Dendritic cell treated with granulocyte-macrophage colony-stimulating factor and Interleukin-4, amounts not matched to agents 40 ng/mL and 50 ng/mL, for 4 days (primary cell): ENCODE data around the gene GPS1.

Experiments
- H3K27ac Mint-ChIP-seq: one replicate; pipeline ENCODE4 v1.8.0; 2022; ENCODE audit warnings: mild to moderate bottlenecking, mixed read lengths
- H3K27me3 Mint-ChIP-seq: one replicate; pipeline ENCODE4 v1.8.0; 2022; ENCODE audit warnings: mild to moderate bottlenecking, mixed read lengths
- H3K36me3 Mint-ChIP-seq: one replicate; pipeline ENCODE4 v1.8.0; 2022; ENCODE audit warnings: low read depth, mixed read lengths
- H3K4me1 Mint-ChIP-seq: one replicate; pipeline ENCODE4 v1.8.0; 2022; ENCODE audit warnings: low read depth, mixed read lengths
- H3K4me3 Mint-ChIP-seq: one replicate; pipeline ENCODE4 v1.8.0; 2022; ENCODE audit warnings: mild to moderate bottlenecking, moderate library complexity, mixed read lengths
- H3K9me3 Mint-ChIP-seq: one replicate; pipeline ENCODE4 v1.8.0; 2022; ENCODE audit warnings: mixed read lengths
- intact Hi-C: fragments of 100-400 bp; cut with micrococcal nuclease; formaldehyde crosslinking; loops from one replicate; pipeline ENCODE4 v1.15.0; 2022

The GPS1 gene

GRCh38 chr17:82059272-82060000 is 7.7 kb downstream of the GPS1 start:
- H3K4me3 Mint-ChIP-seq = no peak overlapping the region

DNA sequence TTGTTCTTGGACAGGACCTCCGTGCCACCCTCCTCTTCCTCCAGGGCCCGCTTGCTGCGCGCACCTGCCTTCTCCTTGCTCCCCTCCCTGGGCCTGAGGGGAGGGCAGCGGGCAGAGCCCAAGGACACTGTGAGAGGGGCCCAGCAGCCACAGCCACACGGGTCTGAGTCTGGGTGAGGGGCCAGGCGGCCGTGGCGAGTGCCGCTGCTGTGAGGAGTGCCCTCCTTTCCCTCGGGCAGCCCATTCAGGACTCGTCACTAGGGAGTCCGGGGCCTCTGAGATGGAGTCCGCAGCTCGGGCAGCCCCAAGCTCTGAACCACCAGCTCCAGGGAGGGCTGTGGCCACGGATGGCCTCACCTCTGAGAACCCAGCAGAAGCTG is 8.3 kb downstream of the GPS1 start:
- no peaks in the 10 kb centered on the region for H3K27me3 Mint-ChIP-seq
- H3K36me3 Mint-ChIP-seq = peaks cover 91% of the 10 kb centered on the region
- H3K9me3 Mint-ChIP-seq = no peaks in the 10 kb centered on the region
- H3K27ac Mint-ChIP-seq = no peak overlapping the region
- intact Hi-C loops = no loop called here
- H3K4me3 Mint-ChIP-seq = no peak overlapping the region
- H3K4me1 Mint-ChIP-seq = peaks cover 12% of the 10 kb centered on the region

More at GRCh38 chr17:82059272-82060000, 7.7 kb downstream of the GPS1 start:
- Mint-ChIP-seq H3K27me3 (no peaks in the 10 kb centered on the region), H3K4me1 (peaks cover 7% of the 10 kb centered on the region), H3K27ac (no peak overlapping the region), H3K9me3 (no peaks in the 10 kb centered on the region), H3K36me3 (peaks cover 96% of the 10 kb centered on the region)
- intact Hi-C loops = no loop called here

DNA sequence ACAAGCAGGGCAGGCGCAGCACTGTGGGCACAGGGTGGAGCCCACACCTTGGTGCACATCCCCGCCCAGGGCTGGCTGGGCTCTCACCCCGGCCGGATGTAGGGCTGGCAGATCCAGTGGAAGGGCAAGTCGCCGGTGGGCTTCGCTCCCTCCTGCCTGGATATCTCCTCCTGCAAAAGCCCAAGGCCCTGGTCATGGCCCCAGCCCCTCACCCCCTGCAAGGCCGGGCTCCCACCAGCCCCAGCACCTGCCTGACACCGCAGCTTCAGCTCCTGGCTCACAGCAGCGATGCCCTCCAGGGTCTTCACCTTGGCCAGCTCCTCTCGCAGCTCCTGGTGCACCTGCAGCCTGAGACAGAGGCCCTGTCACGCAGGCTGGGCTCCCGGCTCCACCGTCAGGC is 8.9 kb downstream of the GPS1 start:
- Mint-ChIP-seq H3K27me3 (no peaks in the 10 kb centered on the region), H3K4me3 (no peak overlapping the region), H3K27ac (no peak overlapping the region), H3K36me3 (peaks cover 84% of the 10 kb centered on the region), H3K9me3 (no peaks in the 10 kb centered on the region), H3K4me1 (peaks cover 12% of the 10 kb centered on the region)
- intact Hi-C loops = no loop called here

GRCh38 chr17:82061047-82061925 is 9.6 kb downstream of the GPS1 start:
- H3K27me3 Mint-ChIP-seq = no peaks in the 10 kb centered on the region
- no peak overlapping the region for H3K27ac Mint-ChIP-seq
- H3K4me1 Mint-ChIP-seq = peaks cover 18% of the 10 kb centered on the region
- intact Hi-C loops = no loop called here
- H3K4me3 Mint-ChIP-seq = no peak overlapping the region
- peaks cover 78% of the 10 kb centered on the region for H3K36me3 Mint-ChIP-seq
- H3K9me3 Mint-ChIP-seq = no peaks in the 10 kb centered on the region

DNA sequence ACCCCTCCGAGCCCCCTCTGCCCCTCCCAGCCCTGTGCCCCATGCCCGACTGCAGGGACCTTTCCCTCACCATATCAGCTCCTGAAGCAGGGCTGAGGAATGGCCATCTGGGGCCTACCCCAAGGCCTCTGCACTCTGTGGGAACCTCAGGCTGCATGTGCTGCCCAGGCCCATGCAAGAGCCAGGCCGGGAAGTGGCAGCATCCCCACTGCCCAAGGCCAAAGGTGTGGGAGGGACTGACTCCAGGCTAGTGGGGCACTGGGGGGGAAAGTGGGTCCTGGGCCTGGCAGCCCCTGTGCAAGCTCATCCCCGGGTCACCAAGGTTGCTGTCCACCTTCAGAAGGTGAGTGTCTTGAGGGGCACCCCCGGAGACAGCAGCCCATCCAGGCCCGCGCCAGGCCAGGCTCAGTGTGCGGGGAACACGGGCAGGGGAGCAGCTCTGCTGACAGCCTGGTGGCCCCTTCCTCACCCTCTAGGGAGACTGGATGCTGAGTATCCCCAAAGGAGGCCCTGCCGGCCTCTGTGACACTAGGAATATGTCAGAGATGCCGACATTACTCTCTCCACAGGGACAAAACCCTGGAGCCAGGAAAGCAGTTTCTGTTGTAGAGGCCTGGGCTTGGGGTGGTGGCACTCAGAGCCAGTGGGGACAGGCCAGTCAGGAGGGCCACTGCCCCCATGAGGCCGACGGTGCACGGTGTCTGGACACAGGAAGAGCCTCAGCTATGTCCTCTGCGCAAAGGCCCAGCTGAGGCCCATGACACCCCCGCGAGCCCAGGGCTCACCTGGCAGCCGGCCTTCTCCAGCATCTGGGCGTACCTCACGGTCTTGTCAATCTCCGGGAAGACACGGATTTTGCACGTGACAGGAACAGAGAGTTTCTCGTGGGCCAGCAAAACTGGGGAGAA is 10.6 kb downstream of the GPS1 start:
- Mint-ChIP-seq H3K9me3 (no peaks in the 10 kb centered on the region), H3K27ac (no peak overlapping the region), H3K4me1 (peaks cover 19% of the 10 kb centered on the region), H3K27me3 (no peaks in the 10 kb centered on the region), H3K4me3 (no peak overlapping the region), H3K36me3 (peaks cover 67% of the 10 kb centered on the region)
- intact Hi-C loops = no loop called here

- Mint-ChIP-seq H3K27me3 (no peaks in the 10 kb centered on the region), H3K36me3 (peaks cover 61% of the 10 kb centered on the region), H3K27ac (no peak overlapping the region), H3K4me1 (peaks cover 19% of the 10 kb centered on the region), H3K4me3 (no peak overlapping the region), H3K9me3 (no peaks in the 10 kb centered on the region)
- intact Hi-C loops = no loop called here
Observed at GRCh38 chr17:82062984-82063368, 11.3 kb downstream of the GPS1 start.

GRCh38 chr17:82063424-82064415 is 12.0 kb downstream of the GPS1 start:
- intact Hi-C loops = no loop called here
- Mint-ChIP-seq H3K27me3 (no peaks in the 10 kb centered on the region), H3K27ac (no peak overlapping the region), H3K9me3 (no peaks in the 10 kb centered on the region), H3K36me3 (peaks cover 53% of the 10 kb centered on the region), H3K4me3 (peak overlapping the region; percentile 74), H3K4me1 (peaks cover 19% of the 10 kb centered on the region)

DNA sequence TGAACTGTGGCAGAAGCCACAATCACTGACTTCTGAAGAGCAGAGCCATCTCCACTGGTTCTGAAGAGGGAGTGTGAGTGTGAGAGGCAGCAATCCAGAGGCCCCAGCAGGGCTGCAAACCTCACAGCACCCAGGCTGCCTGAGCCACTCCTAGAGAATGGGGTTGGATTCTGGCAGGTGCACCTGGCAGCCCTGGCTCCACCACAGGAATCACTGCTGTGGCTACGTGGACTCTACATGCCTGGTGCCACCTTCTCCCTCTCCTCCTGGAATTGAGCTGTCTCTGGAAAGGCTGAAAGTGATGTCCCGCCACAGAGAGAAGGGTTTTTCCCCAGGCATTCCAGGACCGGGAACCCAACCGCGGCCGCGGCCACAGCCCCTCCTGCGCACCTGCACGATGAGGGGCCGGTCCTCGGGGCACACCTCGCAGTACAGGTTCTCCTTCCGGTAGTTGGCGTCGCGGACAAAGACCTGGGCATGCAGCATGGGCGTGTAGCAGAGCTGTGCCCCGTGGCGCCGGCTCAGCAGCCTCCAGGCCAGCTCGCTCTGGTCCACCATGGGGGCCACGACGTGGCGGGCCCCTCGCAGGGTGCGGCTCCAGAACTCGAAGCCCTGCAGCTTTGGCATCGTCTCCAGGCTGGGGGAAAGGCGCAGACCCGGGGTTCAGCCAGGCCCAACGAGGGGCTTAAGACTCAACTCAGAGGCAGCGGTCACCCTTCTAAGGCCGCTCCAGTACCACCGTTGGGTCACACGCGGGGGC is 12.9 kb downstream of the GPS1 start:
- peak overlapping the region; percentile 90 for H3K27ac Mint-ChIP-seq
- no peaks in the 10 kb centered on the region for H3K27me3 Mint-ChIP-seq
- H3K36me3 Mint-ChIP-seq = peaks cover 44% of the 10 kb centered on the region
- H3K4me3 Mint-ChIP-seq = peak overlapping the region; percentile 74
- H3K9me3 Mint-ChIP-seq = no peaks in the 10 kb centered on the region
- peaks cover 19% of the 10 kb centered on the region for H3K4me1 Mint-ChIP-seq
- intact Hi-C loops = no loop called here

GRCh38 chr17:82065193-82065637 is 13.5 kb downstream of the GPS1 start:
- peak overlapping the region; percentile 90 for H3K27ac Mint-ChIP-seq
- peak overlapping the region; percentile 74 for H3K4me3 Mint-ChIP-seq
- peaks cover 38% of the 10 kb centered on the region for H3K36me3 Mint-ChIP-seq
- no peaks in the 10 kb centered on the region for H3K9me3 Mint-ChIP-seq
- H3K4me1 Mint-ChIP-seq = peaks cover 19% of the 10 kb centered on the region
- H3K27me3 Mint-ChIP-seq = no peaks in the 10 kb centered on the region
- intact Hi-C loops = no loop called here

DNA sequence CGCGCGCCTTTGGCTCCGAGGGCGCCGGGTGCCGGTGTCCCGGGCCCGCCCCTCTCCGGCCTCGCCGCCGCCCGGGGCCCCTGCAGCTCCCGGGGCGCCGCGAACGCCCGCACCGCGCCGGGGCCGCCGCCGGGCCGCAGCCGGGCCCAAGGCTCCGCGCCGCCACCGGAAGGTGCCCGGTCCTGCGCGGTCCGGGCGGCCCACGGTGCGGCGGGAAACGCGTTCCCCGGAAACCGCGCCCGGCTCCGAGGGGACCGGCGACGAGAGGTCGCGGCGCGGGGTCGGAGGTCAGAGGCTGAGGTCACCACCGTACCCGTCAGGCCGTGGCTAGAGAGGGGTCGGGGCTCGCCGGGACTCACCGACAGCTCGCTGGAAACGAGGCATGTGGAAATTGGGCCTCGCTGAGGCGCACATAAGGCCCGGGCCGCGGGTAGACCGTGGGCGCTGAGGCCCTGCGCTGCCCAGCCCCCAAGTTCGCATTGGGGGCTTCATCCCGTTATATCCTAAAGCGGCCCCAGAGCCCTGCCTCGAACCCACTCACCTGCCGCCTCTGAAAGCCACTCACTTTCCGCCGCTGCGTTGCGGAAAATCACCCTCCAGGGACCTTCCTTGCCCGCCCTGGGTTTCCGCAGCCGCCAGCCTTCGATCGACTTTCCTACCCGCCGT is 14.1 kb downstream of the GPS1 start, which contains the start of gene DUS1L:
TSS of gene DUS1L (minus strand) at position 167 of the 666 bp plus-strand sequence. CDS start 745 bp downstream, outside the sequence.
- Mint-ChIP-seq H3K36me3 (peaks cover 33% of the 10 kb centered on the region), H3K9me3 (no peaks in the 10 kb centered on the region), H3K4me3 (peak within 1 kb of the TSS; percentile 78), H3K27ac (peak within 1 kb of the TSS; percentile 90), H3K27me3 (no peaks in the 10 kb centered on the region), H3K4me1 (peaks cover 19% of the 10 kb centered on the region)
- intact Hi-C loops = no loop called here

DNA sequence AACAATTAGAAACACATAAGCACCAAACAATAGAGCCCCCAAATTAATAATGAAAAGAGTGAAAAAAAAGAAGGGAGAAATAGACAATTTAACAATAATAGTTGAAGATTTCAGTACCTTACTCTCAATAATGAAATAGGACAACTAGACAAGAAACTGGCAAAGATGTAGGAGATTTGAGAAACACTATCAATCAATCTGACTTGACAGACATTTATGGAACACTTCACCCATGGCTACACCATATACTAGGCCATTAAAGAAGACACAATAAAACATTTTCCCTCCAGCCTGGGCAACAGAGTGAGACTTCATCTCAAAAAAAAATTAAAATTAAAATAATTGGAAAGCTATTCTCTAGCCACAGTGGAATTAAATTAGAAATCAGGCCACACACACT is 18.9 kb downstream of the GPS1 start:
- H3K27ac Mint-ChIP-seq = no peak overlapping the region
- peaks cover 8% of the 10 kb centered on the region for H3K27me3 Mint-ChIP-seq
- no peaks in the 10 kb centered on the region for H3K9me3 Mint-ChIP-seq
- H3K4me1 Mint-ChIP-seq = peaks cover 8% of the 10 kb centered on the region
- intact Hi-C loops = no loop called here
- no peaks in the 10 kb centered on the region for H3K36me3 Mint-ChIP-seq
- H3K4me3 Mint-ChIP-seq = no peak overlapping the region

GRCh38 chr17:82072827-82073226 is 21.1 kb downstream of the GPS1 start:
- intact Hi-C loops = no loop called here
- no peak overlapping the region for H3K4me3 Mint-ChIP-seq
- no peaks in the 10 kb centered on the region for H3K9me3 Mint-ChIP-seq
- no peaks in the 10 kb centered on the region for H3K4me1 Mint-ChIP-seq
- peaks cover 7% of the 10 kb centered on the region for H3K36me3 Mint-ChIP-seq
- H3K27me3 Mint-ChIP-seq = peaks cover 9% of the 10 kb centered on the region
- H3K27ac Mint-ChIP-seq = no peak overlapping the region
